ENCODE measurements around the gene ARHGAP12. TPM values are rescaled to one million over a fixed set of nuclear protein-coding genes. Genes with fewer than 3 reads are reported as not detected.

The ARHGAP12 gene
- polyA plus RNA-seq, 1 of the 3 experiments (the other 2 are of a cell fraction) = 8.6 TPM

- Histone ChIP-seq H3K27ac (ENCODE audit: low read depth in 2 of 2, low read length in 1 of 2) (peak overlapping the region in 1 of 2 experiments; percentile 12; a peak in 1 of 4 replicates), H3K9me3 (no peaks in the 10 kb centered on the region), H3K36me3 (replicated peaks in 1 of 2; ENCODE audit: control insufficient read depth in 1 of 2, insufficient read depth in 2 of 2, low read length in 1 of 2) (peaks cover 0 to 3% of the 10 kb centered on the region in 2 experiments), H3K9ac (no peak overlapping the region), H3K79me2 (ENCODE audit: insufficient read depth) (peaks cover 86% of the 10 kb centered on the region), H3K9me2 (no peaks in the 10 kb centered on the region), H4K20me1 (ENCODE audit: insufficient read depth) (peaks cover 37% of the 10 kb centered on the region), H3K4me3 (ENCODE audit: low read depth in 2 of 2, low read length in 1 of 2) (no peak overlapping the region), H3K4me2 (no peak overlapping the region), H3K27me3 (ENCODE audit: insufficient read depth) (no peaks in the 10 kb centered on the region), H2AFZ (ENCODE audit: low read depth) (no peak overlapping the region), H3K4me1 (ENCODE audit: control insufficient read depth in 1 of 2, insufficient read depth in 2 of 2, low read depth in 1 of 2, low read length in 1 of 2) (peaks cover 0 to 7% of the 10 kb centered on the region in 2 experiments; a peak in 2 of 4 replicates), H3F3A (replicated peaks; ENCODE audit: insufficient read depth) (peaks cover 5% of the 10 kb centered on the region)
- POLR2A ChIA-PET = no interaction called here
- CTCF ChIA-PET = interaction anchor here (1.7 kb wide), 1 partner anchor 24 kb away, joined by 5 read pairs; no protein-coding TSS in a partner anchor
- DNase-seq = no peak
- TF ChIP-seq RCOR1 (IDR thresholded peaks at IDR 0.05; ENCODE audit: low read length) (no peak), ZBTB33 (IDR thresholded peaks at IDR 0.05; ENCODE audit: borderline replicate concordance, low read depth) (no peak), SIN3A (IDR thresholded peaks at IDR 0.05; ENCODE audit: borderline replicate concordance, low read depth, low read length) (no peak), NFIC (IDR thresholded peaks at IDR 0.05; ENCODE audit: borderline replicate concordance) (no peak), CHD2 (IDR thresholded peaks at IDR 0.05; ENCODE audit: low read length, partially characterized antibody) (no peak), EP300 (IDR thresholded peaks at IDR 0.05; ENCODE audit: borderline replicate concordance in 1 of 2, low read depth in 1 of 2, low read length in 1 of 2) (no peak), JUND (IDR thresholded peaks at IDR 0.05) (no peak), TAF1 (IDR thresholded peaks at IDR 0.05; ENCODE audit: borderline replicate concordance, low read depth, low read length) (no peak), USF1 (IDR thresholded peaks at IDR 0.05; ENCODE audit: borderline replicate concordance, low read depth) (no peak), REST (IDR thresholded peaks at IDR 0.05; ENCODE audit: low read depth, low read length) (no peak), FOSL2 (IDR thresholded peaks at IDR 0.05; ENCODE audit: borderline replicate concordance, low read depth) (no peak), TEAD4 (IDR thresholded peaks at IDR 0.05; ENCODE audit: borderline replicate concordance, insufficient read depth) (no peak), PBX3 (IDR thresholded peaks at IDR 0.05) (no peak), GATA2 (CRISPR knock-in tag; IDR thresholded peaks at IDR 0.05) (no peak), NRF1 (IDR thresholded peaks at IDR 0.05; ENCODE audit: low read depth, low read length) (no peak), TCF12 (IDR thresholded peaks at IDR 0.05) (no peak), EZH2phosphoT487 (IDR thresholded peaks at IDR 0.05; ENCODE audit: borderline replicate concordance, low read depth) (no peak), RAD21 (IDR thresholded peaks at IDR 0.05; ENCODE audit: low read length) (no peak), CTCF (IDR thresholded peaks at IDR 0.05) (no peak), MXI1 (IDR thresholded peaks at IDR 0.05; ENCODE audit: low read depth, low read length) (no peak)
Measured at GRCh38 chr10:31885971-31886370, 42.7 kb downstream of the ARHGAP12 start.
